ENCODE results near the gene MSRB3.

Gene MSRB3

GRCh38 chr12:65488197-65488596, 209.7 kb downstream of the MSRB3 start:
- no peak overlapping the region for H3K27ac ChIP-seq
- no peak for DNase-seq (ENCODE audit: low read depth, low spot score)

DNA sequence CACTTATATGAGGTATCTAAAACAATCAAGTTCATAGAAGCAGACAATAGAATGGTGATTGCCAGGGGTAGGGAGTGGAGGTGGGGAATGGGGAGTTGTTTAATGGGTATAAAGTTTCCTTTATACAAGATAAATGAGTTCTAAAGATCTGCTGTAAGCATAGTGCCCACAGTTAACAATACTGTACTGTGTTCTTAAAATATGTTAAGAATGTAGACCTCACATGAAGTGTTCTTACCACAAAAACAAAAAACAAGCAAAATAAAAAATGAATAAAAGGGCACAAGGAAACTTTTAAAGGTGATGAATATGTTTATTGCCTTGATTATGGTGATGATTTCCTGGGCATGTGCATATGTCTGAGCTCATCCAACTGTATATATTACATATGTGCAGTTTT, 211.8 kb downstream of the MSRB3 start:
- no peak overlapping the region for H3K27ac ChIP-seq
- no peak for DNase-seq (ENCODE audit: low read depth, low spot score)

GRCh38 chr12:65492998-65493912, 214.8 kb downstream of the MSRB3 start:
- H3K27ac ChIP-seq: no peak overlapping the region
- DNase-seq (ENCODE audit: low read depth, low spot score): no peak

- DNase-seq (ENCODE audit: low read depth, low spot score): no peak
- H3K27ac ChIP-seq: no peak overlapping the region
Observed at GRCh38 chr12:65493913-65494245, 215.4 kb downstream of the MSRB3 start.

DNA sequence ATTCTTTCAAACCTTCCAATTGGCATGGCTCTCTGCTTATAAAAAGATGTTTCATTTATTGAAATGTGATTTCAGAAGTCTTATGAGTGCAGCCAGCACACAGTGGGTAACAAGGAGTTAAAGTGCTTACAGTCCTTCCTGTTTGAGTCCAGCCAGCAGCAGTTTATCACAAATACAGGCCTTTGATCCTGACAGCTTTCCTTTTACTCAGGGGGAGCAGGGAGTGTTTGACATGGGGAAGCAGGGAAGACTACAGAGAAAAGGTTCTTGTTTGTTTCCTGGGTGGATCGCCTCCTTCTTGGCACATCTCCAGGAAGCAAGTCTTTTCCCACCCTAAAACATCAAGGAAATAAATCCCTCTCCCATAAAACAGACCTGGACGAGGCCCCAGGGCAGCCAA, 216.1 kb downstream of the MSRB3 start:
- DNase-seq (ENCODE audit: low read depth, low spot score): no peak
- H3K27ac ChIP-seq: no peak overlapping the region

- DNase-seq (ENCODE audit: low read depth, low spot score): no peak
- H3K27ac ChIP-seq: no peak overlapping the region
Observed at GRCh38 chr12:65495233-65495632, 216.8 kb downstream of the MSRB3 start.

DNA sequence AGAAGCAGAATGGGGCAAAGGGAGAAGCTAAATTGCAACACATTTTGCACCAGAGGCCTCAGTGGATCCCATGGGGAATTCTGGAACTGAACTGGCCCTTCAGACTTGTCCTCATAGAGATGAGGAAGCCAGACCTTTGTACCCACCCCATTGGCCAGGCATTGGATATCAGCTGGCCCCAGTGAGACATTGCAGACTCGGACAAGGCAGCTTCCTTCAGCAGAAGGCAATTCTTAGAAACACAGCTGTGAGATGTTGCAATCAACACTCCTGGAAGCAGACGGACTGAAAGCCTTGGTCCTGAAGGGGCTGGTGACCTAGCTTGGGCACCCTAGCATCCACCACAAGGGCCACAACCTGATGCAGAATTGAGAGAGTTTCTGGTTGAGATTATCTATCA, 218.1 kb downstream of the MSRB3 start:
- DNase-seq (ENCODE audit: low read depth, low spot score): no peak
- H3K27ac ChIP-seq: no peak overlapping the region

DNA sequence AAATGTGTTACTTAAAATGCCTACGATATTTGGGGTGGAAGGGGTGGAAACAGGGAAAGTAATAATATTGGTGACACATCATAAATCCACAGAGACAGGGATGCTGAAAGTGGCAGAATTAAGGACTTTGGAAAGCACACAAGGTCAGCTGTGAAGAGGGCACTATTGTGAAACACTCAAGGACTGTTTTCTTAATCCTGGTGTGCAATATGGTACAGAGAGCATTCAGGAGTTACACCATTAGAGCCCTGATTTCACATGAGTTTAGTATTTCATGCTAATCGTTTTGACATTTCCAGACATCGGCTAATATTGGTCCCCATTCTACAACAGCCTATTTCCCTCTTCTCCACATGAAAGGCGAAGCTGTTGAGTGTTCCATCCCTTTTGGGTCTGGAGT, 219.2 kb downstream of the MSRB3 start:
- DNase-seq (ENCODE audit: low read depth, low spot score): no peak
- no peak overlapping the region for H3K27ac ChIP-seq

- DNase-seq (ENCODE audit: low read depth, low spot score): no peak
- H3K27ac ChIP-seq: no peak overlapping the region
Observed at GRCh38 chr12:65499167-65499566, 220.7 kb downstream of the MSRB3 start.

- no peak for DNase-seq (ENCODE audit: low read depth, low spot score)
- H3K27ac ChIP-seq: no peak overlapping the region
Observed at GRCh38 chr12:65500091-65500900, 221.8 kb downstream of the MSRB3 start.

- no peak for DNase-seq (ENCODE audit: low read depth, low spot score)
- H3K27ac ChIP-seq: no peak overlapping the region
Observed at GRCh38 chr12:65501093-65501621, 222.7 kb downstream of the MSRB3 start.

DNA sequence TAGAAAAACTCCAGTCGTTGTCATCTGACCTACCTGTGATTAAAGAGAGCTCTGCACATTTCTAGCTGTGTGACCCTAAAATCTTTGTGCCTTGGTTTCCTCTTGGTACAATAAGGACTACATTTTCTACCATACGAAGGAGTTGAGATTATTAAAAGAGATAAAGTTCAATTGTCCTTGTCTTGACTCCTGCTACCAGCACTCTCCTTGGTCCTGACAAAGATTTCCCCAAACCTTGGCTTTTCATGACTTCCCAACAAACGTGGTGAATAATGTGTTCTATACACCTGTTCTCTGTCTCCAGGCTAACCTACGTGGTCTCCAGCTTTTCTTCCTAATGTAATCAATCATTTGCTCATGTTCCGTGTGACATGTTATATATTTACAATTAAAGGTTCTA, 223.5 kb downstream of the MSRB3 start:
- no peak overlapping the region for H3K27ac ChIP-seq
- no peak for DNase-seq (ENCODE audit: low read depth, low spot score)

GRCh38 chr12:65504417-65504816, 225.9 kb downstream of the MSRB3 start:
- DNase-seq (ENCODE audit: low read depth, low spot score): no peak
- no peak overlapping the region for H3K27ac ChIP-seq

DNA sequence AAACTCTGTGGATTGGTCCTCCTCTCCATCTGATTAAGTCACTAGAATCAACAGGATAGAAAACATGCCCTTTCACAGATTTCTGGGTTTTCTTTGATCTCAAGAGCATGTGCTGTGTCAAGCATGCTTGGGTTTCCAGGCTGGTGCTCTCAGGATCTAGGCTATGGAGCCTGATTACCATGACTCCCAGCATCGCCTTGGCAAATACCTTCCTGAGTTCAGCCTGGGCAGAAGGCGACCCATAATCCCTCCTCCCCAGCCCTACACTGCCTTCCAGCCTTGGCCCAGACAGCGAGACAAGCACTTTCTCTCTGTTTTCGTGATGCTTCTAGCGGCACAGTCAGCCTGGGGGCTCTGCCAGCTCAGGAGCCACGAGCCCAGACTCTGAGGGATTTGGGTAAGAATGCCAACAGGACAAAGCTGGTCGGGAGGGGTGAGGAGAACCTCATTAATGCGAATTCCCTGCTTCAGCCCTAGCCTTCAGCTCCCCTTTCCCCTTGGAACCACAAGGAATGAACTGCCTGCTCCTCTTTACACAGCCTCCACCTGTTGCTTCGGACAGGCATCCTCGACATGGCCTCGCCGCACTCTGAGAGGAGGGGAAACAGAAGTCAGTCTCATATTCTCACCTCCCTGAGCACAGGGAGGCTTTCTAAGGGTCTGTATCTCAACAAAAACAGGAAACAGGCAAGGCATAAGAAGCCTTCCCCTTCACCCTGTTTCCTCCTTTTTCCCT, 227.1 kb downstream of the MSRB3 start:
- H3K27ac ChIP-seq: no peak overlapping the region
- DNase-seq (ENCODE audit: low read depth, low spot score): no peak

DNA sequence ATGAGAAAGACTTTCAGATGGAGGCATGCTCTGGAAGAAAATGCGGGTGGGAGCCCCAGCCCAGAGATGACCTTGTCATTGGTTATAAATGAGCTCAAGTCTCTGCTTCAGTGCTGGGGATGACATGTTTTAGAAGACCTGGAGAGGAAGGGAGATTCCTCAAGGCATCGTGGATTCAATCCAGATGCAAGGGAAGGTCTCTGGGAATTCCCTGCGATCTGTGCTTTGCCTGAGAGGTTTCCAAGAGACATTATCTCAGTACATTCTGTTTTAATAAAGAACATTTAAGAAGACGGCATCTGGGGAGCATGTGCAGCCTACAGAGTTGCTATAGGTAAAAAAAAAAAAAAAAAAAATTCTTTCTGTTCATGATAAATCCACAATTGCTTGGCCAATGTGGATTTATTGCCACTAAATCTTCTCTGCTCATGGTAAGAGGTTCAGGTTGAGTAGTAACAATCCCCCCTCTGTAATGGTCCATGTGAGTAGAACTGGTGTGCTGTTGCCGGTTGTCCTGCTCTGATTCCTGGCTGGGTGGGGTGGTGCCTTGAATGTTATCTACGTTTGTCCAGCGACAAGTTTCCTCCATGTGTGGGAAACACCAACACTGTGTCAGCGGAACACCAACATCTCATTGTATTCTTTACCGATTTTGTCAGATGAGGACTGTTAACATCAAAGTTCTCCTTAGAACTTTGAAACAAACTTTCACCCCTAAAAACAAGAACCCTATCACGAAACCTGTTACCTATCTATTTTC, 230.0 kb downstream of the MSRB3 start:
- DNase-seq (ENCODE audit: low read depth, low spot score): no peak

DNA sequence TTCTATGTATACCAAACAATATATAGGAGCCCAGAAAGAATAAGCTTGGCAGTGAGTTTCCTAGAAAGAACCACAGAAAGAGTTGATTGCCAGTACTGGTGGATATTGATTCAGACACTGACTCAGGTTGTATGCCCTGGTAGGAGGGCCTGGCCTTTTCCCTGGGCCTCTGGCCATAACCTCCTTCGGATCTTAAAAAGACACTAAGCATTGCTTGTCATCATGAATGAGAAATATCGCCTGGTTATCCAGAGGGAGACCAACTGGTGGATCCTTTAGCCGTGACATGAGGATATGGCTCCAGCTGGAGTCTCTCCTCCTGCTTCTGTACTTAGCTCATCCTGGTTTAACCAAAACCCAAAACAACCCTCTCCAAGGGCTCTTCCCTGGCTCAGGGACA, 231.5 kb downstream of the MSRB3 start:
- H3K27ac ChIP-seq: no peak overlapping the region
- DNase-seq (ENCODE audit: low read depth, low spot score): no peak

More for the DNA sequence above, 230.0 kb downstream of the MSRB3 start:
- no peak overlapping the region for H3K27ac ChIP-seq

DNA sequence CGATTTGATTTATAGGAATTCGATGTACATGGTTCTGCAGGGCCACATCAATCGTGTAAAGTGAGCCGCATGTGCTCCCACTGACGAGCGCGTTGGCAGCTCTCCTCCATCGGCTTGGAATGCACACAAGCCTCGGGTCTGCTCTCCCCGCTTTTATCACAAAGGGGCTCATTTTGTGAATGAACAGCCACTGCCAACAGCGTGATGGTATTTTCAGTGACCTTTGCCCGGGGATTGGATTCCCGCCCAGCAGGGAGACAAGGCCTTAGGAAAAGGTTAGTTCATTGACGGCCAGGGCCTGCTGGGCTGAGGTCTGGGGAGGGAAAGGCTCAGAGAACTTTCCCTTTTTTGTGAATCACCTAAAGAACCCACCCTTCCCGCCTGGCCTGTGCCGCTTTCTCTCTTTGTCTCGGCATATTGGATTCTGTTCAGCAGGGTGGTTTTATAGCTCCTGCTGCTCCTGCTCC, 232.1 kb downstream of the MSRB3 start:
- H3K27ac ChIP-seq: no peak overlapping the region
- no peak for DNase-seq (ENCODE audit: low read depth, low spot score)

DNA sequence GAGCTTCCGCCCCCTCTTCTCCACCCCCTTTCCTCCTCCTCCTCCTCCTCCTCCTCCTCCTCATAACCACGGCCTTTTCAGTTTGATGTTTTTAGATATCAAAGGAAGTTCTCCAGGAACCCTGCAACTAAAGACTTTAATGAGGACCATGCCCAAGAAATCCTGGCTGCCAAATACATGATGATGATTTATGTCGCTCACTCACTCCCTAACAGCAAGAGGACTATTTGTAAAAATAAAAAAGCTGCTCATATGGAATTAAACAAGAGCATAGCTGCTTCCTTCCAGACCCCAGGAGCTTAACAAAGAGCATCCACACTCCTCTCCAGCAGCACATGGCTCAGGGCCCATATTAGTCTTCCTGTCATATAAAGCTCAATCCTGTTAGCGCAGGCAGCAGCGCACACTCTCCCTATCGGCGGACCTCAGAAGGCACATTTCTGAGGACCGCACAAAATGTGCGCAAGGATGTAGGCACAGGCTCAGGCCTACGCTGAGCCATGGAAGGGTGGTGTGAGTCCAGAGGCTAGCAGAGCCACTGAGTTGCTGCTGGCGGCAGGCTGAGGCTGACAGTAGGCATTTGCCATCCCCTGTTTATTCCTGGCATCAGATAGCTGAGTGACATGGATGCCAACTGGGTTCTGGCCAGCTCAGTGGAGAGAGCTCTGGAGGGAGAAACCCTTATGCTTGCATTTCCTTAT, 232.8 kb downstream of the MSRB3 start:
- no peak overlapping the region for H3K27ac ChIP-seq
- no peak for DNase-seq (ENCODE audit: low read depth, low spot score)

- DNase-seq (ENCODE audit: low read depth, low spot score): no peak
- H3K27ac ChIP-seq: no peak overlapping the region
Observed at GRCh38 chr12:65511912-65512311, 233.4 kb downstream of the MSRB3 start.

Measured in epithelial cell of prostate (primary cell).